ENCODE data around the gene SNCAIP.

The SNCAIP gene

GRCh38 chr5:122400341-122400740, 88.3 kb downstream of the SNCAIP start:
- no peak for DNase-seq (ENCODE audit: low read depth)

GRCh38 chr5:122400938-122401337, 88.9 kb downstream of the SNCAIP start:
- DNase-seq (ENCODE audit: low read depth) = no peak

GRCh38 chr5:122401976-122402725, 90.1 kb downstream of the SNCAIP start:
- DNase-seq (ENCODE audit: low read depth) = no peak

- no peak for DNase-seq (ENCODE audit: low read depth)
Measured at GRCh38 chr5:122402955-122403685, 91.1 kb downstream of the SNCAIP start.

DNA sequence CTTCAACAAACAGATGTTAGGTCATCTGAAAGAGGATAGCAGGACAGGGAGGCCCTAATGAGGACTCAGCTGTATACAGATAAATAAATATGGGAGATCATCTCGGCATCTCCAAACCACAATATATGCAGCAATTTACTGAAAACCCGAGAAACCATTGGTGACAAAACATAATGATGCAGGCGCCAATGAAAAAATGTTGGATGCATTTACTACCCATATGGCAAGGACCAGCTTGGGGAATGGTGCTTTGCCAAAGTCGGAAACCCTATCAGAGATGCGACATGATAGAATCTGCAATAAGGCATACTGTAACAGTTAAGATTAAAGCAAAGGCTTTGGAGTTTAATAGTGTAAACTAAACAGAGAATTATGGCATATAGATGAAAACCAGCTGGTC, 92.0 kb downstream of the SNCAIP start:
- no peak for DNase-seq (ENCODE audit: low read depth)

DNA sequence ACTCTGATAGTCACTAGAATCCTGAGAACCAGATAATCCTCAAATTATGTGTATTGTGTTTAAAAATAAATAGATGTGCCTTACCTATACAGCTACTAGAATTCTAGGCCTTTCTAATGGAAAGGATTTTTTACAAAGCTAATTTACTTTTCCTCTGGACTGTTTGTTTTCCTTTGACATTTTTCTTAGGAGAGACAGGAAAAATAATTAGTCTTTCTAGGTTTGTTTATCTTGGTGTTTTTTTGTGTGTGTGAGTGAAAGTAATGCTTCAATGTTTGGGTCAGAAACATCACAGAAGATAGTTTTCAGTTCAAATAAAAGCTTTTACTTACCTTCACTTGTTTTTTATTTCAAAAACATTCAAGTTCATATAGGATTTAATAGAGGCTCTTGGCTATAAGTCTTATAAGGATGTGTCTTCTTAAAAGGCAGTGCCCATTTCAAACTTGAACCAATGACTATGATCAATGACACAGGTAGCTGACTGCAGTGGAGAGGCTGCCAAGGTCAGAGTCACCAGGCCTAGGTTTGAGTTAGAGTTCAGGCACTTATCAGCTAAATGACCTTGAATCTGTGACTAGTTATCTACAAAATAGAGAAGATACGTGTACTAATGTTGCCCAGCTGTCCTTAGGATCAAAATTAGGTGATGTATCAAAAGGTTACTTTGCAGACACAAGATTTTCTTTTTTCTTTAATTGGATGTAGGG, 92.8 kb downstream of the SNCAIP start:
- DNase-seq (ENCODE audit: low read depth) = no peak

DNA sequence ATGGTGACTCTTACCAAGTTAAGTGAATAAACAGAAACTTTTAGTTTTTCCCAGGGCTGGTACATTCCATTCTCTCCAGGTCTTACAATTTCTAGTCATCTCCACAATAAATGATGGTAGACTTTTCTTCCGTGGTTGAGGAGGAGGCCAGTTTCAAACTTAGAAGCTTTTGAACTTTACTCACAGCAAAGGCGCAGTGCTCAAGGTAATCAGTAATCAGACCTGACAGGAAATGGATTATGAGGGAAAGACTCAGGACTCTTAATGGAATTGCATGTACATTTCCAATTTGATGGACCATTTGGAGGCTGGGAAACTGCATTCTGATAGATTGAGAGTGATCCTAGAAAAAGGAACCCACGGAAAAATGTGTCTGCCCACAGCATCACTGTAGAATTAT, 93.7 kb downstream of the SNCAIP start:
- DNase-seq (ENCODE audit: low read depth) = no peak

DNA sequence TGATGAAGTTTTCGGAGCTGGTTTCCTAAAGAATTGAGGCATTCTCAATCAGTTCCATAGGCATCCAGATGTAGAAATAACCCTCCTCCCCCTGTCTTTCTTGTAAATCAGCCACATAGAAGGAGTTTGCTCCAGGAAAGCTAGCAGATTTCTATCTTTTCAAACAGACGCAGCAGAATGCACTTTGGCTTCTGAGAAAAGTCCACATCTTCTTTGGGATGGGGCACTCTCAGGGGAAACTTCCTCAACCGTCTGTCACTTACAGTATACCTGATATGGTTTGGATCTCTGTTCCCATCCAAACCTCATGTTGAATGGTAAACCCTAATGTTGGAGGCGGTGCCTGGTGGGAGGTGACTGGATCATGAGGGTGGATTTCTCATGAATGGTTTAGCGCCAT, 94.1 kb downstream of the SNCAIP start:
- no peak for DNase-seq (ENCODE audit: low read depth)

GRCh38 chr5:122408592-122409224, 96.7 kb downstream of the SNCAIP start:
- DNase-seq (ENCODE audit: low read depth) = no peak

GRCh38 chr5:122412966-122413365, 100.9 kb downstream of the SNCAIP start:
- DNase-seq (ENCODE audit: low read depth) = no peak

DNA sequence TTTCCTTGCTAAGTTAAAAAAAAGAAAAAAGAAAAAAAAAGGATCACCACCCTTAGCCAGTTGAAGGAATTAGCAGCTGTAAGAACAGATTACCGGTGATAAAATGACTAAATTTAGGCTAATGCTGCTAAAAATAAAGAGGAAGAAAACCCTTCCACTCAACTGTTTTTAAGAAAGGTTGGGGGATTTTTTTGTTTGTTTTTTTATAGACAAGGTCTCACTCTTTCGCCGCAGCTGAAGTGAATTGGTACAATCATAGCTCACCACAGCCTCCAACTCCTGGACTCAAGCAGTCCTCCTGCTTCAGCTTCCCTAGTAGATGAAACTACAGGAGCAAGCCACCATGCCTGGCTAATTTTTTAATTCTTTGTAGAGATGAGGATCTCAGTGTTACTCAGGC, 101.7 kb downstream of the SNCAIP start:
- no peak for DNase-seq (ENCODE audit: low read depth)

DNA sequence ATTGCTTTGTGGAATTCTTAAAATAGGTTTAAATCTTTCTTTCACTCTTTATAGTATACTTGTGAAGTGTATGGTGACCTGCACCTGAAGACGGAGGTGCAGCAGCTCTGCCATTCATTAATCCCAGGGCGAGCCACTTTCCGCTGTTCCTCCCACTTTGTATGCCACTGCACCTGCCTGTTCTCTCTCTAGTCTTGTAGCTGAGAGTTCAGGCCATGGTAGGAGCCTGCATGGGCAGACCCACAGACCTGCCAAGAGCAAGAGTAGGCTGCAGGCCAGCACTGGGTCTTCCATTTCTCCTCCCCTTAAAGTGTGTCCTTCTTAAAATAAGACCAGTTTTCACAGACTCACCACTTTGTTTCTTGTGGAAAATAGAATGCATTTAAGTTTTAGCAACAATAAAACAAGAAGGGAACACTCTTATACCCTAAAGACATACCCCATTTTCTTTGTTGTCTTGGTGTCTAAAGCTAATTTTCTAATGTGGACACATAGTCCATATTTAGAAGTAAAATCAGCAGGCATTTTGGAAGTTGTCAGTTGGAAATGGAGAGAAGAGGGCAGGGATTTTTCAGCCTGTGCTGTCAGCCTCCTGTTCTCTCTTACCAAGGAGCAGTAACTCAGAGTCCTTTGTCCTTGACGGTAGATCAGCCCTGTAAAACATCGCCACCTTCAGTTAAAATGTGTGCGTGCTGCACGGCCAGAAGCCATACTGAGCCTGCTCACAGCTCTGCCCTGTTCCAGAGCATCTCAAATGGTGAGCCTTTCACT, 103.2 kb downstream of the SNCAIP start:
- DNase-seq (ENCODE audit: low read depth) = no peak

DNA sequence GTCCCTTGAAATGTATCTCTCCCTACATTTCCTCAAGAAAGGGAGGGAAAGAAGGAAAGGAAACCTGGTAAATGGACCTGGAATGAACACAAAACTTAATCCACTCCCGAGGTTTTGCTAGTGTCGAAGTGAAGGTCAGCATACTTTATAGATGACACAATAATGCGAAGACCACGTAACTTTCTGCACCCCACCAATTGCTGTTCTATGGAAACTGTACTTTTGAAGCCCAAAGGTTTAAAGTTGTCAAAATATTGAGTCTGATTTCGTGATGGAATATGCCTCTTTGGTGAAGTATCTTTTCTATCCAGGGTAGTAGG, 103.7 kb downstream of the SNCAIP start:
- no peak for DNase-seq (ENCODE audit: low read depth)

DNA sequence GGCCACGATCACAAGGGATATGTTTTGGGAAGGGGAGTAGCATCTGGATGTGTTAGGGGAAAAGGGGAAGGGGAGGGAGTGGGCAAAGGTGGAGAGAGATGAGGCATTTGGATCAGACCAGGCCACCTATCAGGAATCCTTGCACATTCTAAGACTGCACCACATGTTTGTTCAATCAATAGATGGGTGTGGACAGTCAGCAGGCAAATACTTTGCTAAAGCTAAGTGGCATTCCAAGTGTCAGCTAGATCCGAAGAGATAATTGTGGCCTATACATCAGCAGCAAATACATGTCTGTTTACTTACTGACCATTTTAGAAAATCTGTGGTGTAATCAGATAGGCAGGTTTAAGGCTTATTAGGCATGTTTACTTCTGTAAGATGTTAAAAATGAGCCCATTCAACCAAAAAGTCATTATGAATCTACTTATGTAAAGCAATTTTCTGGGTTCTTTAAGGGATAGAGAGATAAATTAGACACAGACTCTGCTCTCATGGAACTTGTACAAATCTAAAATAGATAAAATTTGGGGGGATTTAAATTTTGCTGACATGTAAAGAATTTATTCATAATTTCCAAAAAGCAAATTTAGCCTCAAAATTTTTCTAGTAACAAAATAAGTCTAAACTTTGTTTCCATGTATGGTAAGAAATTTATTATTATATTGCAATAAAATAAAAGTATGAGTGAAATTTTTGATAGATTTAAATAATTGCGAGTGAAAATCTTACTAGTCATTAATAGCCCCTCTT, 107.3 kb downstream of the SNCAIP start:
- DNase-seq (ENCODE audit: low read depth) = no peak

DNA sequence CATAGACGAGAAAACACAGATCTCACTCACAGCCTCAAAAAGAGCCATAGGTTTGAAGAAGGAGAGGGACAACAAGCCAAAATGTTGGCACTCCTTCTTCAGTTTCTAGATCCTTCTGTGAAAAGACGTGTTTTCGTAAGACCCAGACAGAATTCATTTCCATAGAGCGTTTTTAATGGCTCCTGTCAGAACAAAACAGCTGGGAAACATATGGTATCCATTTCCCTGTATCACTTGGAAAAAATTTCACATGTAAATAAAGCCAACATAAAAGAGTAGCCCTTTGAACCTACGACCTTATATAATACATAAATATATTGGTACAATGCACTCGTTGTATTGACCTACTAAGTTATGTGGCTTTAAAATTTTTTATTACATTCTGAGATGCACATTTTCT, 108.1 kb downstream of the SNCAIP start:
- DNase-seq (ENCODE audit: low read depth) = no peak

- DNase-seq (ENCODE audit: low read depth) = no peak
Measured at GRCh38 chr5:122420537-122421236, 108.7 kb downstream of the SNCAIP start.

DNA sequence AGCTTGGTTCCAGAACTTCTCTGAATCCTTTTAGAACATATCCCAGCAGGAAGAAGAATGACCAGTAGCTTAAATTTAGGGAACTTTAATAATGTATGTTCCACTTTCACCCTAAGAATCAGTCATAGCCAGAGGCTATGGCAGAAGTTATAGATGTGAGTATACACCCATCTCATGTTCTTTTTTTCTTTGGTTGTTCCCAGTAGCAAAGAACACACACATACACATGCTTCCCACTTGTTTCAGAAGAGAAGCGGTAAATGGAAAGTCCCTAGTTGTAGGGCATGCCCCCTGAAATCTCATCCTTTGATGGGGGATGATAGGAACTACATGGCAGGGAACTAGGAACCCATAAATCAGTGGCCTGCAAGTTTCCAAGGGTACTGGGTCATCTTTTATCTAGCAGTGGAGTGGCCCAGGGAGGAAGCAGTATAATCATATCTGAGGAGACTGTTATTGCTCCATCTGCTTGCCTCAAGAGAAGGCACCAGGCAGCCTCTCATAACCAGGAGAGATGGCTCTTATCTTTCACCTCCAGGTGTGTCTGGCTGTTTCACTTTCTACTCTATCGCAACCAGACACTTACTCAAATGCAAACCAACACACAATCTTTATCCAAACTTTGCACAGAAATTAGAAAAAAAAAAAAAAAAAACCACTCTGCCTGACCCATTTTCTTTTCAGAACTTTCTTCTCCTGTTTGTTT, 109.5 kb downstream of the SNCAIP start:
- peak; percentile 24 for DNase-seq (ENCODE audit: low read depth)

- no peak for DNase-seq (ENCODE audit: low read depth)
Measured at GRCh38 chr5:122423221-122423620, 111.2 kb downstream of the SNCAIP start.

- no peak for DNase-seq (ENCODE audit: low read depth)
Measured at GRCh38 chr5:122424132-122424531, 112.1 kb downstream of the SNCAIP start.

- no peak for DNase-seq (ENCODE audit: low read depth)
Measured at GRCh38 chr5:122426301-122426700, 114.3 kb downstream of the SNCAIP start.

All from CMK (cell line).